Stimulated activated CD8-positive, alpha-beta memory T cell treated with anti-CD3 and anti-CD28 coated beads, Interleukin-12 subunit alpha, Interleukin-12 subunit beta, amount 100 ng/mL, for 24 hours (primary cell): Measurements from ENCODE around the gene ANKRD26.

Experiments used
- DNase-seq: peaks from one replicate; pipeline ENCODE4 v3.0.0-alpha.2; 2020; ENCODE audit errors: extremely low read depth

Gene ANKRD26

DNA sequence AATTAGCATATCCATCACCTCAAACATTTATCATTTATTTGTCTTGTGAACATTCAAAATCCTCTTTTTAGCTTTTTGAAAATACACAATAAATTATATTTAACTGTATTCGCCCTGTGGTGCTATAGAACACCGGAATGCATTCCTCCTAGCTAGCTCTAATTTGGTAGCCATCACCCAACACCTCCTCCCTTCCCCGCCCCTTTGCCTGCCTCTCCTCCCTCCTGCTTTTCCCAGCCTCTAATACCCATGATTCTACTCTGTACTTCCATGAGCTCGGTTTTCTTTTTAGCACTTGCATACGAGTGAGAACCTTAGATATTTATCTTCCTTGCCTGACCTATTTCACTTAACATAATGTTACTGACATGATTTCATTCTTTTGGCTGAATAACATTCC is 80.1 kb downstream of the ANKRD26 start:
- no peak for DNase-seq

DNA sequence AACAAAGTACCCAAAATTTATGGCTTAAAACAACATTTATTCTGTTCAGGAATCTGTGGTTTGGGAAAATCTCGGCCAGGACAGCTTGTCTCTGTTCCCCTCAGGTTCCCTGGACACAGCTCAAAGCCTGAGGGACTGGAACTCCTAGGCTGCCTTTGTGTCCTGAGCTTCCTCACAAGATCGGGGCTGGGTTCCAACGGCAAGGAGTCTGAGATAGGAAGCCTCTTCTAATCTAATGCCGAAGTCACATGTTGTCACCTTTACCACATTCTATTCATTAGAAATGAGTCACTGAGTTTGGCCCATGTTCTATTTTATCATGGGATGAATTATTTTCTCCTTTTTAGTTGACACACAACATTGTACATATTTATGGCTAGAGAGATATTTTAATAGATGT is 80.5 kb downstream of the ANKRD26 start:
- no peak for DNase-seq

DNA sequence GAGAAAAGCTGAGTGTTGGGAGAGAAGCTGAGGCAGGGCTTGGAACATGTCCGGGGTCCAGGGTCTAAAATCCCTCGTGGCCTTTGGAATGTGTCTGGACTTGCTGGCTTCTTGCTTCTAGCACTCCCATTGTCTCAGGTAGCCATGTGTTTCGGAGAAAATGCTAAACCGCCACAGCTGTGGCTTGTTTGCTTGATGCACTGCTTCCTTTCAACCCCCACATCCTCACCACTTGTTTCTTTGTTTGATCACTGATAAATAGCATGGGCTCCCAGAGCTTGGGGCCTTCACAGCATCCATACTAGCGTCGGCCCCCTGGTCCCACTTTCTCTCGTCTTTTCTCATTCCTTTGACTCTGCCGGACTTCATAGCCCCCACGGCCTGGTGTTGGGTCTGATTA is 102.7 kb downstream of the ANKRD26 start:
- DNase-seq: no peak

DNA sequence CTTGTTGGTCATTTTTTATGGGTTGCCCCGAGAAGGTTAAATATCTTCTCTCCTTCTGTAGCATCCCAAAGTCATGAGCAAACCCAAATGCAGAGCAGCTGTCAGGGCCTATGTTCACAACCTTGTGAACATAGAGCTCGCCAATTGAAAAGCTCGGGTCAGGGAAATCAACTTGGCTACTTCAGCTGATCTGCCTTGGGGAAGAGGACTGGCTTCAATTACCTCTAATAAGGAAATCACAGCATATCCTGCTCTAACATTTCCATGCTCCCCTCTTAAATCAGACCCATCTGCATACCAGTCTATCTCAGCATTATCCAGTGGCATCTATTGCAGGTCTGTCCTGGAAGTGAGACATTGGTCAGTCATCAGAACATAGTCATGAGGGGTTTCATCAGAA is 105.6 kb downstream of the ANKRD26 start:
- DNase-seq: no peak

DNA sequence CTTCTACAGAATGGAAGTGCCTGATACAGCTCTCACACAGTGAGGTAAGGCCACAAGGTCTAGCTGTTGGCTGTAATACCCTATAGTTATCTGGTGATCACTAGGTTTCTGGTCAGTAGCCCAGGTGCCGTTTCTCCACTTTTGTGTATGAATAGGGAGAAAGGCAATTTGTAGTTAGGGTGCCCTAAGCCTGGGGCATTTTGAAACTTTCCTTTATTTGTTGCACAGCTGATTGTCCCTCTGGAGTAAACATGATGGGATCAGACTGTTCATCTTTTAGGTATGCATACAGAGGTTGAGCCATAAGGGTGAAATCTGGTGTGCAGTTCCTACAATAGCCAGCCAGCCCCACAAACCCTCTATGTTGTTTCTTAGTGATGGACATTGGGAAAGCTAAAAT is 112.4 kb downstream of the ANKRD26 start:
- DNase-seq: no peak

DNA sequence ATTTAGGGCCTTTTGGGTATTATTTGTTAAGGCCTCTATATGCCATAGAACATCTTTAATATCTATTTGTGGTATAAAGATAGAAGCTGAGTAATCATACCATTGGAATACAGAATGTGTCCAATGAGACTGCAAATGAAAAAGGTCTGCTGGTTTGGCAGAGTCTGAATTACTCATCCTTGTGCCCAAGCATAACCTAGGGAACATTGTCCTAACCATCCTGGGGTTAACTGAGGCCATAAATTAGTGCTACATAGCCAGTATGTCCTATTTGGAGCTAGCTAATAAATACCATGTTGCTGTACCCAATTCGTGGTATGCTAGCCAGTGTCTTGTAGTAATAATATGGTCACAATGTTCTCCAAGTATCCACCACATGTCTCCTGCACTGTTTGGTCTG is 117.1 kb downstream of the ANKRD26 start:
- DNase-seq: no peak

DNA sequence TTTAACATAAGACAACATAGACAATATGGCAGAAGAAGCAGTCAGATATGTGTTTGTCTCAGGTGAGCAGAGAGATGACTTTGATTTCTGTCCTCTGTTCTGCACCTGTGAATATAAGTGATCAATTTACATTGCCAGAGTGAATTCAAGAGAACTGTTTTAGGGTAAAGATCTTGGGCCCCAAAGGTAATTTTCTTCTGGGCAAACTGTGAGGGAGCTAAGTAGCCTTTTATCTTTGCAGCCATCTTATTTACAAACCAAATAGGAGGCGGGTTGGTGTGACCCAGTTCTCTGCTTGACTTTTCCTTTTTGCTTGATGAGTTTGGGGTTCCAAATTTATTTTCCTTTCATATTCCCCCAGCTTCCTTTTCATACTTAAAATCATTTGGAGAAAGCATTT is 118.2 kb downstream of the ANKRD26 start:
- DNase-seq: no peak

DNA sequence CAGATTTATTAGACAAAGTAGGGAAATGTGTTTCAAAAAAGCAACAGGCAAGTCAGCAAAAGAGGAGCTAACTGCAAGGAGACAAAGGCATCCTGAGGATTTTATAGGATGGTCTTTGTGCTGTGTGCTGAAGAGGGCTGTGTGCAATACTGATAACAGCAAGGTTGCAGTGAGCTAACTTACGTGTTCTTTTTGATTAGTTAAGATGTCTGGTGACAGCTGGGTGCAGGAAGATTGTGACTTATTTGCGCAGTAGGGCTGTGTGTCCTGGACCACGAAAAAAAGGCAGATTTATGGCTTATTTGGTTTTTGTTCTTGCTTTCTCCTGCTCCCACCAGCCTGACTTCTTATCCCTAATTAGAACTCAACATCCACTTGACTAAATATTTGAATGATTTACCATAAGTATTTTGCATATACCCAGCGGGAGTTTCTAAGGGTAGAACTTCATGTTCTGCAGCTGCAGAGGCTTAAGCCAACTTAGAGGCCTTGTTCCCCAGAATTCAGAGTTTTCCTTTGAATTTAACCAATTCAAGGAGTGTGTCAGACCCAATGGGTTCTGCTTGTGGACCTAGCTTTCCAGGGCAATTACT is 119.0 kb downstream of the ANKRD26 start:
- no peak for DNase-seq

DNA sequence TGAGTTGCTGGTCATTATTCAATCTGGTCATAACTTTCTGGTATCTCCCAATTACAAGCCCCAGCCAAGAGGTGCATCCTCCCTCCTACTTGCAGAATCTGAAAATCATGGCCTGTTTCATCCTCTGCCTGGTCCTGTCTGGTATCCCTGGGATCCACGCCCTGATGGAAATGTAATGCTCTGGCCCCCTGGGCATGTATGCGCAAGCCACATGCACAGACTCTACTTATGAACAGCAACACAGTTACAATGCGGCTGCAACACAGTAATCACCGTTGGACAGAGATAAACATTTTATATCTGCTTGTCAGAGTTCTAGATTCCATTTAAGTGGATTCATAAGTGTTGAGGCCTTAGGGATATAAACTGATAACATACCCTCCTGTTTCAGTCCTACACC is 121.8 kb downstream of the ANKRD26 start:
- DNase-seq: no peak

DNA sequence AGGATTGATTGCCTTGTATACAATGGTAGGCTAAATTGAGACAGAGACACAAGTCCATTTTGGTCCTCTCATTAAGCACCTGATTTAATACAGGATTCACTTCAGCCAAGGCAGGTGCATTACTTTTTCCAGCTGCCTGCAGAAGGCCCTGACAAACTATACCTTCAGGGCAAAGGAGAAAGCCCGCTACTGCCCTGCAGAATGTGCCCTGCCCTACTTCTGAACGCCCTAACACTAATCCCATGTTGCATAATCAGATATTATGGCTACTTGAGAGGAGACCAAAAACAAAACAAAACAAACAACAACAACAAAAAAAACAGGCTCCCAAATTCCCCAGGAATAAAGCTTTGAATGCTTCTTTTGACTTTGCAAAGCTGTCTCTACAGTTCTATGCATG is 122.7 kb downstream of the ANKRD26 start:
- no peak for DNase-seq

DNA sequence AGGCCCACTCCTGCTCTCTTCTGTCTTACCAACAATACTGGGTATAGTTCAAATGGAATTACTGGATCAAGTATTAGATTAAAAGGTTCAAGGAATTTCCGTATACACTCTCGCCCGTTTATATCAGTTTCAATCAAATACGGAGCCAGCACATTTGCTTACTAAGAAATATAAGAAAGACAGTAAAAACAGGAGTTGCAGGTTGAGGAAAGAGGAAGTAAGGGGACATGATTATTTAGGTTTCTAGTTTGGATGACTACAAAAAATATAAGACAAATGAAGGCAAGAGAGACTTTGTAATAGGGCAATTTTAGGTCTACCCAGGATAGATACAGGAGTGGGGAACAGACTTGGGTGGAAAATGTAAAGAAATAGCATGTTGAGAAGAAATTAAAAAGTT is 129.6 kb downstream of the ANKRD26 start:
- DNase-seq: no peak

DNA sequence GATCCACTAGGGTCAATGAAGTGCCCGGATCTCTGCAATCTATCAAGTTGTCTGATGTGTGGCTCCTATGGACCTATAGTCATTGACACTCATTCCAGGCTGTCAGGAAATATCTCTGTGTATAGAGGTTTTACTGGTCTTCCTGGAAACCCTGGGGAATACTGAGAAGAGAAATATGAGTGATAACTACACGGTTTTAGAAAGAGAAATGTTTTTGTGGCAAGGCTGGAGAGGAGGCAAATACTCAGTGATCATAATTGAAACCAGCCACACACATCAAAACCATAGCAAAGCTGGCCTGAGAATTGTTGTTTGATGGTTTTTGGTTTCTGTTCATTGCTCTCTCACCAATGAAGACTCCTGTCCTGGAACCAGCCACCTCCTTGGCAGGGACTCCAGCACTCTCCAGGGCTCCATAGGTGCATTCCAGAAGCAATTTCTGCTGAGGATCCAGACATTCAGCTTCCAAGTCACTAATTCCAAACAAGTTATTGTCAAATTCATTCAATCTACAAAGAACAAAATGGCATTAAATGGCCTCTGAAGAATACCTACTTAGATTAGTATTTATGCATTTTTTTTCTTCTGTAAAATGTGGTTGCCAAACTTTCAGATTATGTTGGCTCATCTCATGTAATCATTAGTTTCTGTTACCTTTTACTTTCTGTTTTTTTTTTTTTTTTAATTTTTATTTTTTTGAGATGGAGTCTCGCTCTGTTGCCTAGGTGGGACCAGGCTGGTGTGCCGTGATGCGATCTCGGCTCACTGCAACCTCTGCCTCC is 131.0 kb downstream of the ANKRD26 start:
- DNase-seq: no peak

DNA sequence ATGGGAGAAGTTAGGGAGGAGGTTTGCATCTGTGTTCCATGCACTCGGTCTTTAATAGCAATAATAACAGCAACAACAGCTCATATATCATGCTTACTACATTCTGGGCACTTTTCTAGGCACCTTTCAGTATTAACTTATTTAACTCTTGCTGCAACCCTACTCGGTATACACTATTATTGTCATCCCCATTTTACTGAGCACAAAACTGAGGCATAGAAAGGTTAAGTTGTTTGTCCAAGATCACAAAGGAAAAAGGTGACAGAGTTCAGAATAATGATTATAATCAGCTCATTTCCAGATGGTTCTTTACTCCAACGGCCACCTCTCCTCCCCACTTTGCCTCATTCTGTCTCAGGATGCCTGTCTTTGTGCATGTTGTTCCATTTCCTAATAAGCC is 137.5 kb downstream of the ANKRD26 start:
- DNase-seq: no peak

DNA sequence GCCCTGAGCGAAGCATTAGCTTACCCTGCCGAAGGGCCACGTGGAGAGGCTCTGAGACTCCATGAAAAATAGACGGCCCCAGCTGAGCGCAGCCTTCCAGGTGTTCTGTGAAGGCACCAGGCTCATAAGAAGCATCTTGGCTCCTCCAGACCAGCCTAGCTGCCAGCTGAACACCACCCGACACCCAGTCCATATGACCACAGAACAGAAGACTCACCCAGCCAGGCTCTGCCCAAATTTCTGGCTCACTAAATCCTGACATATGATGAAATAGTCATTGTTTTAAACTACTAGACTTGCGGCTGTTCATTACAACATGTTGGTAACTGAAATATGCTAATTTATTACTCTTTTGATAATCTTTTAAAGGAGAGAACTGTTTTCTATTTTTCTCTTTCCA is 140.0 kb downstream of the ANKRD26 start:
- DNase-seq: no peak

DNA sequence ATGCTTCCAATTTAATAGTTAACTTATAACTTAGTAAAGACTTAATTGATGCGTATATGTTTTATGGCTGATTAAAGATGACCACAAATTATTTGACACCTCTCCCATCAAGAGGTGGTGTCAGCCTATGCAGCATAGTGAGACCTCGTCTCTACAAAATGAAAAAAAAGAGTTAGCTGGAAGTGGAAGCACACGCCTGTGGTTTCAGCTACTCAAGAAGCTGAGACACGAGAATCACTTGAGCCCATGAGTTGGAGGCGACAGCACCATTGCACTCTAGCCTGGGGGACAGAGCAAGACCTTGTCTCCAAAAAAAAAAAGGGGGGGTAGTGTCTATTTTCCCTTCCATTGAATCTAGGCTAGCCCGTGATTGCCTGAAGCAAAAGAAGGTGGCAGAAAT is 140.5 kb downstream of the ANKRD26 start:
- DNase-seq: no peak
